T-cell (primary cell): ENCODE measurements around the gene COL19A1. TPM values are rescaled to one million over a fixed set of nuclear protein-coding genes. Genes with fewer than 3 reads are reported as not detected.
"Not testable (repeated sequence)": the region's sequence is repeated elsewhere in the genome, so short reads cannot be mapped to it uniquely, and the experiment has no call there.

Source experiments
- ATAC-seq, 4 experiments: fragments of 200-7000 bp in 3 of 4; fragments of 150-1000 bp in 1 of 4; cut with Tn5 transposase; replicated peaks in 1 of 4; 1 replicate in 3 of 4; 2 replicates in 1 of 4; pipeline ENCODE4 v1.10.0; 2021; ENCODE audit warnings: moderate library complexity in 3 of 4, mild to moderate bottlenecking in 2 of 4, moderate number of reproducible peaks in 1 of 4
- CTCF ChIA-PET, 2 donors: fragments of 300-600 bp; sonication (Branson Sonifier 250); formaldehyde crosslinking; loops; one replicate each; lab custom pipeline; 2022; ENCODE audit warnings: antibody characterized with exemption in 2 of 2; lab: Charles Lee
- POLR2A ChIA-PET, 2 donors: fragments of 300-600 bp; sonication (Branson Sonifier 250); formaldehyde crosslinking; loops; one replicate each; lab custom pipeline; 2022; ENCODE audit warnings: antibody characterized with exemption in 2 of 2; lab: Charles Lee
- DNase-seq, 35 experiments: peaks; one replicate each; pipeline versions ENCODE4 v3.0.0 to v3.0.0-alpha.2; 2013 to 2023
- H3K27ac ChIP-seq: one replicate; pipeline ENCODE4 v1.5.1; 2013; ENCODE audit warnings: low read length
- H3K27me3 ChIP-seq, 2 experiments: replicated peaks in 1 of 2; 1 replicate in 1 of 2; 2 replicates in 1 of 2; pipeline versions ENCODE4 v1.6.1 to v1.7.0; 2013; ENCODE audit warnings: low read length in 1 of 2, mixed read lengths in 1 of 2; ENCODE audit not compliant: control insufficient read depth in 2 of 2, insufficient read depth in 2 of 2; ENCODE audit errors: extremely low read depth in 1 of 2
- H3K36me3 ChIP-seq, 2 donors: 1 replicate in 1 of 2; 2 replicates in 1 of 2; pipeline versions ENCODE4 v1.6.1 to v1.7.0; 2013; ENCODE audit warnings: low read length in 1 of 2; ENCODE audit not compliant: control insufficient read depth in 2 of 2, insufficient read depth in 1 of 2; ENCODE audit errors: extremely low read depth in 1 of 2
- H3K4me1 ChIP-seq, 2 experiments: 1 replicate in 1 of 2; 2 replicates in 1 of 2; pipeline versions ENCODE4 v1.6.1 to v1.7.0; 2013; ENCODE audit warnings: low read length in 2 of 2, mixed read lengths in 1 of 2; ENCODE audit not compliant: insufficient read depth in 2 of 2, control insufficient read depth in 1 of 2; ENCODE audit errors: extremely low read depth in 1 of 2
- H3K4me3 ChIP-seq, 2 donors: 1 replicate in 1 of 2; 2 replicates in 1 of 2; pipeline versions ENCODE4 v1.5.1 to v1.7.0; 2013; ENCODE audit warnings: mild to moderate bottlenecking in 2 of 2, low read length in 1 of 2, moderate library complexity in 1 of 2; ENCODE audit not compliant: control insufficient read depth in 1 of 2; ENCODE audit errors: extremely low read depth in 1 of 2
- H3K9me3 ChIP-seq: 2 replicates; pipeline ENCODE4 v1.7.0; 2013
- H3K27ac Mint-ChIP-seq, 2 donors: one replicate each; pipeline ENCODE4 v1.8.0; 2020 to 2021; ENCODE audit warnings: mild to moderate bottlenecking in 2 of 2, mixed read lengths in 2 of 2
- H3K27me3 Mint-ChIP-seq, 2 donors: one replicate each; pipeline ENCODE4 v1.8.0; 2021 to 2022; ENCODE audit warnings: mixed read lengths in 2 of 2
- H3K36me3 Mint-ChIP-seq: one replicate; pipeline ENCODE4 v1.8.0; 2021; ENCODE audit warnings: mixed read lengths
- H3K4me1 Mint-ChIP-seq, 3 donors: one replicate each; pipeline ENCODE4 v1.8.0; 2020 to 2022; ENCODE audit warnings: mixed read lengths in 3 of 3, mild to moderate bottlenecking in 1 of 3
- H3K4me3 Mint-ChIP-seq, 3 donors: one replicate each; pipeline ENCODE4 v1.8.0; 2020 to 2022; ENCODE audit warnings: mild to moderate bottlenecking in 3 of 3, mixed read lengths in 3 of 3, moderate library complexity in 3 of 3
- H3K9me3 Mint-ChIP-seq, 3 donors: one replicate each; pipeline ENCODE4 v1.8.0; 2020 to 2022; ENCODE audit warnings: mixed read lengths in 3 of 3
- WGBS: methylation state at CpG from one replicate; pipeline ENCODE4 v1.1.5; 2013; ENCODE audit warnings: missing lambda C conversion rate; ENCODE audit not compliant: insufficient coverage; 5-methylcytosine and 5-hydroxymethylcytosine counted together
- total RNA-seq, 35 experiments: library from RNA in 6 of 35; stranded (reverse) in 6 of 35; fragments of 120-200 nt in 1 of 35; gene quantifications; one replicate each; pipeline versions ENCODE4 v1.2.1 to v1.2.4 and lab custom pipeline; 2013 to 2026

COL19A1 gene
- total RNA-seq, 5 donors from 2014 or later (not counting 1 experiment from before 2014, with no cell fraction given): 0.42 to 2.3 (median 0.55) TPM

DNA sequence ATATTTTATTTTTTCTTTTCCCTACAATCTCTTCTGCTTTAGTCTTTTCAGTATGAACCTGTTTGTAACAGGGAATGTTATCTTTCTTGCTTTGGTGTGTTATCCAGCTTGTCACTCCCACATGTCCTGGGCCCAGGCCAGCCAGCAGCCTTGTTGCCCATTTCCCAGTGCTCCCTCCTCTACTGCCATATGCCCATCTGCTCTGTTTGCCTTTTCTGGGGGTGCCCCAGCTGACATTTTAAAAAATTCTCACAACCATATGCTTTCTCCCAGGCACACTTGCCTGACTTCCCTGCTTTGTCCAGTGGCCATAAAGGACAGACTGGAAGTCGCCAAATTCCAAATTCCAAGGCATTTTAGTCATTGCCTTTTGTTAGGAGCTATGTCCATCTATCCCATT, 45.9 kb upstream of the COL19A1 start:
- CTCF ChIA-PET: interaction anchor here in 1 of 2 donors (0.6 kb wide), 1 partner anchor 43 kb away, joined by 3 read pairs; no protein-coding TSS in a partner anchor
- H3K4me1 Mint-ChIP-seq: peaks cover 17 to 18% (median 17%) of the 10 kb centered on the region in 3 donors
- no peak overlapping the region for H3K27ac Mint-ChIP-seq

DNA sequence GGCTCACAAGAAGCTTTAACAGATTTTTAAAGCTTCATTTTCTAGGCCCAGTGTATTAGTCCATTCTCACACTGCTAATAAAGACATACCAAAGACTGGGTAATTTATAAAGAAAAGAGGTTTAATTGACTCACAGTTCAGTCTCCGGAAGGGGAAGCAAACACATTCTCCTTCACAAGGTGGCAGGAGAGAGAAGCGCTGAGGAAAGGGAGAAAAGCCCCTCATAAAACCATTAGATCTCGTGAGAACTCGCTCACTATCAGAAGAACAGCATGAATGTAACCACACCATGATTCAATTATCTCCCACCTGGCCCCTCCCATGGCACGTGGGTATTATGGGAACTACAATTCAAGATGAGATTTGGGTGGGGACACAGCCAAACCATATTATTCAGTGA, 42.0 kb upstream of the COL19A1 start:
- POLR2A ChIA-PET, H3K27ac Mint-ChIP-seq, CTCF ChIA-PET: not testable (repeated sequence)

More for the DNA sequence above, 45.9 kb upstream of the COL19A1 start:
- DNase-seq (no peak), ATAC-seq (no peak)
- no peak overlapping the region for H3K4me3 Mint-ChIP-seq
- no peaks in the 10 kb centered on the region for H3K27me3 ChIP-seq
- no peaks in the 10 kb centered on the region for H3K9me3 Mint-ChIP-seq
- POLR2A ChIA-PET: no interaction called here
- H3K36me3 ChIP-seq: no peaks in the 10 kb centered on the region
- H3K27me3 Mint-ChIP-seq: no peaks in the 10 kb centered on the region
- 100% methylated on average over 1 of the region's 1 CpG for WGBS
- no peak overlapping the region for H3K4me3 ChIP-seq
- no peak overlapping the region for H3K27ac ChIP-seq
- H3K36me3 Mint-ChIP-seq: no peaks in the 10 kb centered on the region
- H3K4me1 ChIP-seq: peaks cover 10 to 14% of the 10 kb centered on the region in 2 experiments
- H3K9me3 ChIP-seq: no peaks in the 10 kb centered on the region

DNA sequence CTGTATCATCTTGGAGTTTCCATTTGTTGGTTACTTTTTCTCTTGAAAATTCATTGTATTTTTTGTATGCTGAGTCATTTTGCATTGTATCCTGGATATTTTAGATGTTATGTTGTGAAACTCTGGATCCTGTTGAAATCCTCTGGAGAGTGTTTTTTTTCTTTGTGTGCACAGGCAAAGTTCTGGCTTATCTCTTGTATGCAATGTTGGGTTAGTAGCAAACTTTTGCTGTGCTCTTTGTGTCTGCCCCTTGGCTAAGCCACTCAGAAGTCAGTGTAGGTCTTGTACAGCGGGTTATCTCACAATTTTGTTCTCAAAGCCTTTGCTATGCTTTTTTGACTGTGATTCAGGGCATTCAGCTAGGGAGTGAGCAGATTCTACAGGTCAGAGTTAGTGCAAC, 40.5 kb upstream of the COL19A1 start:
- Mint-ChIP-seq H3K9me3 (no peaks in the 10 kb centered on the region), H3K27me3 (no peaks in the 10 kb centered on the region), H3K4me3 (no peak overlapping the region), H3K4me1 (no peaks in the 10 kb centered on the region), H3K27ac (no peak overlapping the region), H3K36me3 (no peaks in the 10 kb centered on the region)
- H3K4me3 ChIP-seq: no peak overlapping the region
- WGBS: 80% methylated on average over 1 of the region's 1 CpG
- no peaks in the 10 kb centered on the region for H3K9me3 ChIP-seq
- ChIA-PET CTCF (no interaction called here), POLR2A (no interaction called here)
- no peak overlapping the region for H3K27ac ChIP-seq
- DNase-seq (no peak), ATAC-seq (no peak)
- H3K27me3 ChIP-seq: no peaks in the 10 kb centered on the region
- no peaks in the 10 kb centered on the region for H3K36me3 ChIP-seq
- no peaks in the 10 kb centered on the region for H3K4me1 ChIP-seq

More for the DNA sequence above, 42.0 kb upstream of the COL19A1 start:
- ATAC-seq, H3K9me3 ChIP-seq, H3K4me3 Mint-ChIP-seq, H3K36me3 Mint-ChIP-seq, H3K36me3 ChIP-seq, H3K4me3 ChIP-seq, H3K27me3 Mint-ChIP-seq, H3K9me3 Mint-ChIP-seq, H3K4me1 Mint-ChIP-seq, H3K27ac ChIP-seq, H3K27me3 ChIP-seq, DNase-seq, H3K4me1 ChIP-seq: not testable (repeated sequence)
- WGBS: no CpG with 5 or more reads among the region's 5 CpGs

DNA sequence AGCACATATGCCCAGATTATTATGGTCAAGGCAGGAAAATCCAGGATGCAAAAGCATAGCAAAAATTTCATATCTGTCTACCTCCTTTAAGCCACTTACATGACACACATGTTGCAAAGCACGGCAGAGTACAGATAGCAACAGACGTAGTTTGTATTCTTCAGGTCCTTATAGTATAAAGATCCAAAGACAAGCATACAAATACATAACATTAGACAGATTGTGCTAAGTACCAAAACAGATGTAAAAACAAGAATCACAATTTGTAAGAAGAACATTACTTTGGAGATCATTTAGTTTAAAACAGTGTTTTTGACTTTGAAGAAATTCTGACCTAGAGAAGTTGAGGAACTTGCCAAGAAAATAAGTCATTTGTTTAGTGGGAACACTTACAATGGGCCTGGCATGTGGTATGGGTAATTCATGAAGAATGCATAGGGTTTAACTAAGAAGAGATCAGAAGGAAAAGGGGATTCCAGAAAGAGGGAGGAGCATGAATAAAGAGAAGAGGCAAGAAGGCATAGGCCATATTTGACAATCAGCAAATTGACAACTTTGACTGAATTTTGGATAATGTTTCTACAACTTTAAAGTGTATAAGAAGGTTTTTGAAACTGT, 39.0 kb upstream of the COL19A1 start:
- peaks cover 0 to 4% of the 10 kb centered on the region in 2 donors for H3K27me3 Mint-ChIP-seq
- Histone ChIP-seq H3K9me3 (no peaks in the 10 kb centered on the region), H3K27ac (no peak overlapping the region), H3K36me3 (no peaks in the 10 kb centered on the region), H3K27me3 (no peaks in the 10 kb centered on the region), H3K4me1 (no peaks in the 10 kb centered on the region), H3K4me3 (no peak overlapping the region)
- H3K36me3 Mint-ChIP-seq: no peaks in the 10 kb centered on the region
- ATAC-seq (no peak), DNase-seq (no peak)
- ChIA-PET CTCF (no interaction called here), POLR2A (no interaction called here)
- WGBS: no CpG with 5 or more reads among the region's 2 CpGs
- H3K27ac Mint-ChIP-seq: no peak overlapping the region
- H3K4me1 Mint-ChIP-seq: no peaks in the 10 kb centered on the region
- no peaks in the 10 kb centered on the region for H3K9me3 Mint-ChIP-seq
- H3K4me3 Mint-ChIP-seq: no peak overlapping the region

DNA sequence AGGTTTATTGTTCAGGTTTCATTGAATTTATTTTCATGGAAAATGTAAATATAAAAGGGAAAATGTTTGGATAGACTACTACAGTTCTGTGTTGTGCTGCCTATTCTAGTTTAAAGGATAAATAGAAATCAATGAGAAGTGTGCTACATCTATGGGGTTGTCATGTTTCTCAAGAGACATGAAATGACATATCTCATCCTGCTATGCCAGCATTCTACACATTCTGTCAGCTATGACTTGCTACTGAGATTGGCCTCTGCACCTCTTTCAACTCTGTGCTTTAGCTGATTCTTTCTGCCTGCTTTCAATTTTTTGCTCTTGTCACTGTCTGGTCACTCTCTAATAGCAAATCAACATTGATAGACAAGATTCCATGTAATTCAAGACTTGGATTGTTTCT, 33.8 kb upstream of the COL19A1 start:
- Mint-ChIP-seq H3K4me1 (peaks cover 1 to 9% (median 8%) of the 10 kb centered on the region in 3 donors), H3K9me3 (no peaks in the 10 kb centered on the region), H3K27ac (no peak overlapping the region), H3K27me3 (peaks cover 4 to 7% of the 10 kb centered on the region in 2 donors), H3K36me3 (no peaks in the 10 kb centered on the region), H3K4me3 (no peak overlapping the region)
- POLR2A ChIA-PET: no interaction called here
- CTCF ChIA-PET: interaction anchor here in 1 of 2 donors (0.6 kb wide), 1 partner anchor 17 kb away, joined by 4 read pairs; no protein-coding TSS in a partner anchor
- no peaks in the 10 kb centered on the region for H3K27me3 ChIP-seq
- H3K36me3 ChIP-seq: no peaks in the 10 kb centered on the region
- ATAC-seq: no peak
- H3K4me1 ChIP-seq: no peaks in the 10 kb centered on the region
- no peaks in the 10 kb centered on the region for H3K9me3 ChIP-seq
- no peak overlapping the region for H3K4me3 ChIP-seq
- no peak overlapping the region for H3K27ac ChIP-seq
- DNase-seq: no peak

DNA sequence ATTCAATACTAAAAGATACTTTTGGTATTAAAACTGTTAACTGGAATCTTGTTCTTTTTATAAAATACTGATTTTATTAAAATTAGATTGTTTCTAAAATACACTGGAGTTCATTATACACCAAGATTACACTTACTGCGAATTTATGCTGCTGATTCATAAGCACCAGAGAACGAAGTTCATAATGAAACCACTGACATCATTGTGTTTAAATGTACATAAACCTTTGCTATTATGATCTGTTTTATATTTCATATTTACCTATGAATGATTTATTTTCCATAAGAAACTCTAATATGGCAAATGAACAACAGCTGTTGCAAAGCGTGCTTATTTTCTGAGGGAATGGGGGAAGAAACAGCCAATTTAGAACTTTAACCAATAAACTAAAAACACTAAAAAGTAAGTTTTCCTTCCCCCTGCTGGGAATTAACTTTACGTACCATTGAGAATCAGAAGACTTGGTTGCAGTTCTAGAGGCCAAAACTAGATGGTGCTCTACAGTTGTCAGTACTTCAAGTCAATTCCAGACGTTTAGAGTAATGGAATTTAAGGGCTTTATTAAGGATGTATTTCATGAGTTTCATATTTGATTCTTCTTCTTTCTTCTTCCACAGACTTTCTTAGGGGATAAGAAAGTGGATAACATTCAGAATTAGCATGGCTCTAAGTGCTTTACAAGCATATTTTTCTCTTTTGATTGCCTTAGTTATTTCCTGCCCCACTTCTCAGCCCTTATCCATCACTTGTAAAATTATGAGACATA, 30.8 kb upstream of the COL19A1 start:
- WGBS: no CpG with 5 or more reads among the region's 5 CpGs
- Mint-ChIP-seq H3K36me3 (no peaks in the 10 kb centered on the region), H3K27ac (no peak overlapping the region), H3K27me3 (peaks cover 7 to 14% of the 10 kb centered on the region in 2 donors), H3K4me3 (no peak overlapping the region), H3K4me1 (peaks cover 1 to 9% (median 8%) of the 10 kb centered on the region in 3 donors), H3K9me3 (no peaks in the 10 kb centered on the region)
- peak; percentile 53 to 75 (median 66) for ATAC-seq
- no peaks in the 10 kb centered on the region for H3K27me3 ChIP-seq
- H3K4me1 ChIP-seq: no peaks in the 10 kb centered on the region
- no peaks in the 10 kb centered on the region for H3K36me3 ChIP-seq
- CTCF ChIA-PET: interaction anchor here in 1 of 2 donors (0.7 kb wide), 1 partner anchor 10 kb away, joined by 4 read pairs; no protein-coding TSS in a partner anchor
- no peaks in the 10 kb centered on the region for H3K9me3 ChIP-seq
- H3K4me3 ChIP-seq: no peak overlapping the region
- DNase-seq: peak in 3 of 35 experiments; percentile 4 to 61 (median 14)
- H3K27ac ChIP-seq: no peak overlapping the region
- POLR2A ChIA-PET: interaction anchor here in 1 of 2 donors (0.6 to 1.0 kb wide), 2 partner anchors 20 to 22 kb away, joined by 3 to 6 read pairs; no protein-coding TSS in a partner anchor
